Chondrocyte (in vitro differentiated cells): ENCODE measurements around the gene CDKN1C. TPM values are rescaled to one million over a fixed set of nuclear protein-coding genes. Genes with fewer than 3 reads are reported as not detected.

Source experiments
- DNase-seq: peaks from one replicate; pipeline ENCODE4 v3.0.0; 2021; ENCODE audit warnings: mixed read lengths, low spot score
- H3K27ac Mint-ChIP-seq: one replicate; pipeline ENCODE4 v1.8.0; 2021; ENCODE audit warnings: mild to moderate bottlenecking, moderate library complexity, mixed read lengths; ENCODE audit not compliant: unreplicated experiment
- H3K27me3 Mint-ChIP-seq: 2 replicates; pipeline ENCODE4 v1.8.0; 2021; ENCODE audit warnings: low read depth, mixed read lengths
- H3K36me3 Mint-ChIP-seq: 2 replicates; pipeline ENCODE4 v1.8.0; 2021; ENCODE audit warnings: low read depth, mixed read lengths
- H3K4me1 Mint-ChIP-seq: 2 replicates; pipeline ENCODE4 v1.8.0; 2021; ENCODE audit warnings: low read depth, mild to moderate bottlenecking, mixed read lengths
- H3K4me3 Mint-ChIP-seq: one replicate; pipeline ENCODE4 v1.8.0; 2021; ENCODE audit warnings: mild to moderate bottlenecking, moderate library complexity, mixed read lengths; ENCODE audit not compliant: unreplicated experiment
- H3K9me3 Mint-ChIP-seq: 2 replicates; pipeline ENCODE4 v1.8.0; 2021; ENCODE audit warnings: low read depth, mixed read lengths
- total RNA-seq: library from RNA; stranded (reverse); gene quantifications from 3 replicates; pipeline ENCODE4 v1.2.1, GENCODE V29; 2021
- TF ChIP-seq, protein P1 (sequence below): fragments of 200-600 bp; sonication (generic); IDR thresholded peaks from 2 replicates; pipeline ENCODE4 v1.5.0; 2021; ENCODE audit warnings: antibody characterized with exemption, mild to moderate bottlenecking, moderate library complexity

The CDKN1C gene
- total RNA-seq, 1 donor from 2014 or later: 14.6 TPM

DNA sequence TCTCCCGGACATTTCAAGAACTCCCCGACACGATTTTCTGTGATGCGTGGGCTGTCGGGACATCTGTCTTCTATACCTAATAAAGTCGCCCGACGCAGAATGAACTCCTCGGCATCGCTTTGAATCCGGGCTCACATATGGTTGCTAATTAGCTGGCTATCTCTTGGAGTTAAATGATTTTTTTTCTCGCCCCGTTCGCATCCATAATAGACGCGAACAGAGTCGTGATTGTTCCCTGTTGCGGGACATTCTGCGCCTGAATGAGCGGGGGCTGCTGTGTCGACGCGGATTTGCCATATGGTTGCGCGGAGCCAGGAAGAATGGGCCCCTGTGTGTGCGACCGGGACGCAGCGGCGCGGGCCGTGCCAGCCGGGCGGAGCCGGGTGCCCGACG is 16.4 kb downstream of the CDKN1C start:
- Mint-ChIP-seq H3K9me3 (peaks cover 6% of the 10 kb centered on the region), H3K4me3 (no peak overlapping the region), H3K27me3 (peaks cover 27% of the 10 kb centered on the region), H3K27ac (no peak overlapping the region), H3K4me1 (peaks cover 7% of the 10 kb centered on the region), H3K36me3 (peaks cover 2% of the 10 kb centered on the region)
- TF ChIP-seq, protein P1, sequence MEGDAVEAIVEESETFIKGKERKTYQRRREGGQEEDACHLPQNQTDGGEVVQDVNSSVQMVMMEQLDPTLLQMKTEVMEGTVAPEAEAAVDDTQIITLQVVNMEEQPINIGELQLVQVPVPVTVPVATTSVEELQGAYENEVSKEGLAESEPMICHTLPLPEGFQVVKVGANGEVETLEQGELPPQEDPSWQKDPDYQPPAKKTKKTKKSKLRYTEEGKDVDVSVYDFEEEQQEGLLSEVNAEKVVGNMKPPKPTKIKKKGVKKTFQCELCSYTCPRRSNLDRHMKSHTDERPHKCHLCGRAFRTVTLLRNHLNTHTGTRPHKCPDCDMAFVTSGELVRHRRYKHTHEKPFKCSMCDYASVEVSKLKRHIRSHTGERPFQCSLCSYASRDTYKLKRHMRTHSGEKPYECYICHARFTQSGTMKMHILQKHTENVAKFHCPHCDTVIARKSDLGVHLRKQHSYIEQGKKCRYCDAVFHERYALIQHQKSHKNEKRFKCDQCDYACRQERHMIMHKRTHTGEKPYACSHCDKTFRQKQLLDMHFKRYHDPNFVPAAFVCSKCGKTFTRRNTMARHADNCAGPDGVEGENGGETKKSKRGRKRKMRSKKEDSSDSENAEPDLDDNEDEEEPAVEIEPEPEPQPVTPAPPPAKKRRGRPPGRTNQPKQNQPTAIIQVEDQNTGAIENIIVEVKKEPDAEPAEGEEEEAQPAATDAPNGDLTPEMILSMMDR: no peak
- no peak for DNase-seq

DNA sequence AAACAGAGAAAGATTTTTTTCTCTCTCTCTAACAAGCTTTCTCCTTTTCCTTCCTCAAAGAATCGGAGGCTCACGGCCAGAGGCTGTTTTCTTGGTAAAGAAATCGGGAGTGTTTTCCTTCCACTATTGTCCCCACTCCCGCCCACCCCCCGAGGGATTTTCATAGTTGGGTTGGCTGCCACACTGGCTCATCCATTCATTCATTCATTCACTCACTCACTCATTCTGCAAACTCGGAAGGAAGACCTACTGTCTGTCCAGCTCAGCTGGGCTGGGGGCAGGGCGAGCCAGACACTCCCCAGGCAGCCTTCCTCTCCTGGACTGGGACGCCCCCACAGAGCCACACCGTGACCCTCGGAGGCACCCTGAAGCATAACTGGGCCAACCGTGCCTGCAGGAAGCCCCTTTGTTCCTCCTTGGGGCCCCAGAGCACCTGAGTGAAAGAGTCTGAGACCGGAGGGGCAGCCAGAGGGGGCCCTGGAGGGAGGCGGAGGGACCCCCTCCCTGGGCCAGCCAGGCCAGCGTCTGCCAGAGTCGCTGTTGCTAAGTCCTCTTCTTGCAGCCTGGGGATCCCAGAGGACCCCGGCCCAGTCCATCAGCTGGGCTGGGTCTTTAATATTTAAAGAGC is 17.0 kb downstream of the CDKN1C start:
- no peak overlapping the region for H3K27ac Mint-ChIP-seq
- peaks cover 2% of the 10 kb centered on the region for H3K36me3 Mint-ChIP-seq
- H3K4me1 Mint-ChIP-seq: peaks cover 7% of the 10 kb centered on the region
- H3K27me3 Mint-ChIP-seq: peaks cover 30% of the 10 kb centered on the region
- TF ChIP-seq, protein P1: no peak
- DNase-seq: no peak
- peaks cover 6% of the 10 kb centered on the region for H3K9me3 Mint-ChIP-seq
- no peak overlapping the region for H3K4me3 Mint-ChIP-seq

DNA sequence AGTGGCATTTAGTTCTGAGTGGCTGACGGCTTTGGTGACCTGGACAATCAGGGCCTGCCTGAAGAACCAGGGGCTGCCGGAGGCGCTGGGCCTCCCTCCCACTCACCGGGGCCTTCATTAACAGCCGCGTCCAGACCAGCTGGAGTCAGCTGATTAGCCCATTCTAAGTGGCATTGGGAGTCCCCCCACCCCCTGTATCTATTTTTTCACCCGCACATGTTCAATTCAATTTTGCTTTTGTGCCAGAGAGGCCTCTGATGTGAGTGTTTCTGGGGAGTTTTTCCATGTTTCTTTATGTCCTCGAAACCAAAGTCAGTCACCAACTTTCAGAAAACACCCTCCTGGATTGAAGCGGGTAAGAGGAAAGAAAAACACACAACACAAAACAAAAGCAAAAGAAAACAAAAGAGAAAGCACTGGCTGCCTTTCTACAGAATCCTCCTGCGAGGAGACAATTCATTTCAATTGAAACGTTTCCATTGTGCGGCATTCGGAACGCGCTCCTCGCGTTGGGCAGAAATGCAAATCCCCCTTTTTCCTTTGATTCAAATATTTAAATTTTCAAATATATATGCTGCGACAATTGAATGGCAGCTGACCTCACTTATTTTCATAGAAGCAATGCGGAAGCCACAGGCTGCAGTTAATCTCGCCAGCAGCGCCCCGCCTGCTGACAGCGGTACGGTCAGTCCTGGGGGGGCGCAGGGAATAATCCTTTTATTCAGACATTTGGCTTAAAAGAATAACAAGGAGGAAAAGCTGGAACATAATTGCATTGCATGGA is 17.7 kb downstream of the CDKN1C start:
- TF ChIP-seq, protein P1: no peak
- H3K27ac Mint-ChIP-seq: no peak overlapping the region
- H3K36me3 Mint-ChIP-seq: peaks cover 2% of the 10 kb centered on the region
- peaks cover 6% of the 10 kb centered on the region for H3K9me3 Mint-ChIP-seq
- peaks cover 35% of the 10 kb centered on the region for H3K27me3 Mint-ChIP-seq
- no peak for DNase-seq
- no peak overlapping the region for H3K4me3 Mint-ChIP-seq
- peaks cover 7% of the 10 kb centered on the region for H3K4me1 Mint-ChIP-seq

DNA sequence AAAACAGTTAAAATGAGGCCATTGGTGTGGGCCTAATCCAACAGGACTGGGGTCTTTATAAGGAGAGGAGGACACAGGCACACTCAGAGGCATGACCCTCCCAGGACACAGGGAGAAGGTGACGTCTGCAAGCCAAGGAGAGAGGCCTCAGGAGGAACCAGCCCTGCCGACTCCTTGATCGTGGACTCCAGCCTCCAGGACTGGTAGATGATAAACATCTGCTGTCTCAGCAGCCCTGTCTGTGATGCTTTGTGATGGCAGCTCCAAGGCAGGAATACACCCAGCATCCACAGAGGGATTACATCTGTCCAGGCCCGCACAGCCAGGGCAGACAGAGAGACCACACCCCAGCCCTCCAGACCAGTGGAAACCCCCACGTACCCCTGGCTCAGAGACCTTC is 18.4 kb downstream of the CDKN1C start:
- Mint-ChIP-seq H3K36me3 (peaks cover 2% of the 10 kb centered on the region), H3K9me3 (peaks cover 6% of the 10 kb centered on the region), H3K27ac (no peak overlapping the region), H3K4me3 (no peak overlapping the region), H3K4me1 (peaks cover 7% of the 10 kb centered on the region), H3K27me3 (peaks cover 35% of the 10 kb centered on the region)
- DNase-seq: no peak
- TF ChIP-seq, protein P1: no peak

DNA sequence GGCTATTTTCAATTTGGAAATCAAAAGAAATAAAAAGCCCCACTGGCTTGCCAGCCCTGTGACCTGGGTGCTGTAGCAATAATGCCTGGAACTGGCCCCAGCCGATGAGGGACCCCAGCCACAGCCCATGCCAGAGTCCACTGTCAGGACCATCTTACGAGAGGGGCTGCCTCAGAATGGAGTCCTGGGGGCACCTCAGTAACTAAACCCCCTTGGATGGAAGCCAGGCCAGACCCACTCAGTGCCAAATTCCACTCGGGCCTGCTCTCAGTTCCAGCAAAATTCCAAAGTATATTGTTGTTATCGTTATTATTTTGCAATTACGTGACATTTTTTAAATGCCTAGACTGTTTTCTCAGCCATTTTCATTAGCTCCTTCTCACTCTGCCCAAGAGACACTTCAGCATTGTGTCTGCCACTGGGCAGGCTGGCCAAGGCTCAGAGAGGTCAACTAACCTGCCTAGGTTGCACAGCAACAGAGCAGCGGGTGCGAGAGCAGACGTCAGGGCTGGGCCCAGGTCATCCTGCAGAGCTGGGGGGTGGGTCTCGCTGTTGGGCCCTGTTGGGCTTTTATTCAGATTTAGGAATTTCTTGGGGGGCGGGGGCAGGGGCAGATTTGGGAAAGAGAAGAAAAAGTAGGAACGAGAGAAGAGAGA is 19.5 kb downstream of the CDKN1C start:
- DNase-seq: no peak
- TF ChIP-seq, protein P1: no peak
- Mint-ChIP-seq H3K27ac (no peak overlapping the region), H3K27me3 (peaks cover 33% of the 10 kb centered on the region), H3K9me3 (peaks cover 6% of the 10 kb centered on the region), H3K36me3 (peaks cover 2% of the 10 kb centered on the region), H3K4me1 (peaks cover 3% of the 10 kb centered on the region), H3K4me3 (no peak overlapping the region)
